OCI-LY3 (cell line): ENCODE data around the gene LCN6.

Experiments
- H2AFZ ChIP-seq: fragments of 200-600, 300-600 bp; shearing (Covaris generic); 2 replicates; pipeline ENCODE4 v1.6.0; 2014; ENCODE audit warnings: antibody characterized with exemption, low read depth, low read length
- H3K27ac ChIP-seq: fragments of 200-600, 300-600 bp; sonication (generic); 2 replicates; pipeline ENCODE4 v1.5.1; 2014; ENCODE audit warnings: mild to moderate bottlenecking, low read length, moderate library complexity, mixed read lengths
- H3K27me3 ChIP-seq: fragments of 200-600, 300-600 bp; sonication (generic); 2 replicates; pipeline ENCODE4 v1.6.1; 2014; ENCODE audit warnings: low read depth, low read length, mixed read lengths
- H3K36me3 ChIP-seq: fragments of 200-600, 300-600 bp; sonication (generic); replicated peaks from 2 replicates; pipeline ENCODE3; 2014; ENCODE audit warnings: low read depth, low read length, mixed read lengths
- H3K4me1 ChIP-seq: fragments of 300-600, 200-600 bp; sonication (generic); 2 replicates; pipeline ENCODE4 v1.6.1; 2014; ENCODE audit warnings: low read length, mixed read lengths
- H3K4me2 ChIP-seq: fragments of 200-600, 300-600 bp; sonication (generic); 2 replicates; pipeline ENCODE4 v1.6.1; 2014; ENCODE audit warnings: low read length, mixed read lengths
- H3K4me3 ChIP-seq: fragments of 300-600, 200-600 bp; sonication (generic); 2 replicates; pipeline ENCODE4 v1.5.1; 2014; ENCODE audit warnings: antibody characterized with exemption, mild to moderate bottlenecking, low read length, moderate library complexity
- H3K79me2 ChIP-seq: fragments of 300-600, 200-600 bp; shearing (Covaris generic); 2 replicates; pipeline ENCODE4 v1.6.1; 2014; ENCODE audit warnings: mild to moderate bottlenecking, low read length, mixed read lengths
- H3K9ac ChIP-seq: fragments of 300-600, 200-600 bp; shearing (Covaris generic); 2 replicates; pipeline ENCODE4 v1.6.0; 2014; ENCODE audit warnings: mild to moderate bottlenecking, low read length, moderate library complexity
- H3K9me3 ChIP-seq: fragments of 200-600, 300-600 bp; shearing (Covaris generic); 2 replicates; pipeline ENCODE4 v1.6.1; 2014; ENCODE audit warnings: low read length, mixed read lengths; ENCODE audit not compliant: insufficient read depth
- H4K20me1 ChIP-seq: fragments of 200-600, 300-600 bp; sonication (generic); 2 replicates; pipeline ENCODE4 v1.6.1; 2016; ENCODE audit warnings: low read length, mixed read lengths; ENCODE audit not compliant: insufficient read depth
- EZH2phosphoT487 ChIP-seq: fragments of 200-600 bp; shearing (Covaris generic); IDR thresholded peaks from 2 replicates; pipeline ENCODE4 v1.6.1; 2018; ENCODE audit warnings: antibody characterized with exemption, mixed run types, low read depth
- TF ChIP-seq, protein P1 (sequence below): fragments of 200-600, 300-600 bp; sonication (generic); IDR thresholded peaks from 2 replicates; pipeline ENCODE4 v1.5.1; 2014; ENCODE audit warnings: antibody characterized with exemption, low read length, low read depth

The LCN6 gene

GRCh38 chr9:136745389-136746154 lies 2.8 kb downstream of the LCN6 start:
- H3K79me2 ChIP-seq = no peaks in the 10 kb centered on the region
- no peaks in the 10 kb centered on the region for H3K9me3 ChIP-seq
- no peak for TF ChIP-seq EZH2phosphoT487
- TF ChIP-seq, protein P1, sequence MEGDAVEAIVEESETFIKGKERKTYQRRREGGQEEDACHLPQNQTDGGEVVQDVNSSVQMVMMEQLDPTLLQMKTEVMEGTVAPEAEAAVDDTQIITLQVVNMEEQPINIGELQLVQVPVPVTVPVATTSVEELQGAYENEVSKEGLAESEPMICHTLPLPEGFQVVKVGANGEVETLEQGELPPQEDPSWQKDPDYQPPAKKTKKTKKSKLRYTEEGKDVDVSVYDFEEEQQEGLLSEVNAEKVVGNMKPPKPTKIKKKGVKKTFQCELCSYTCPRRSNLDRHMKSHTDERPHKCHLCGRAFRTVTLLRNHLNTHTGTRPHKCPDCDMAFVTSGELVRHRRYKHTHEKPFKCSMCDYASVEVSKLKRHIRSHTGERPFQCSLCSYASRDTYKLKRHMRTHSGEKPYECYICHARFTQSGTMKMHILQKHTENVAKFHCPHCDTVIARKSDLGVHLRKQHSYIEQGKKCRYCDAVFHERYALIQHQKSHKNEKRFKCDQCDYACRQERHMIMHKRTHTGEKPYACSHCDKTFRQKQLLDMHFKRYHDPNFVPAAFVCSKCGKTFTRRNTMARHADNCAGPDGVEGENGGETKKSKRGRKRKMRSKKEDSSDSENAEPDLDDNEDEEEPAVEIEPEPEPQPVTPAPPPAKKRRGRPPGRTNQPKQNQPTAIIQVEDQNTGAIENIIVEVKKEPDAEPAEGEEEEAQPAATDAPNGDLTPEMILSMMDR = no peak
- H2AFZ ChIP-seq = no peak overlapping the region
- no peaks in the 10 kb centered on the region for H4K20me1 ChIP-seq
- H3K9ac ChIP-seq = no peak overlapping the region
- H3K36me3 ChIP-seq = no peaks in the 10 kb centered on the region
- no peak overlapping the region for H3K4me3 ChIP-seq
- H3K27me3 ChIP-seq = peaks cover 28% of the 10 kb centered on the region
- no peak overlapping the region for H3K27ac ChIP-seq
- no peak overlapping the region for H3K4me2 ChIP-seq
- H3K4me1 ChIP-seq = no peaks in the 10 kb centered on the region

- Histone ChIP-seq H3K27me3 (peaks cover 28% of the 10 kb centered on the region), H3K4me2 (no peak overlapping the region), H3K4me3 (no peak overlapping the region), H3K36me3 (no peaks in the 10 kb centered on the region), H3K27ac (no peak overlapping the region), H3K9me3 (no peaks in the 10 kb centered on the region), H4K20me1 (no peaks in the 10 kb centered on the region), H2AFZ (no peak overlapping the region), H3K9ac (no peak overlapping the region), H3K79me2 (no peaks in the 10 kb centered on the region), H3K4me1 (no peaks in the 10 kb centered on the region)
- TF ChIP-seq EZH2phosphoT487 = no peak
- TF ChIP-seq, protein P1 = no peak
Measured at GRCh38 chr9:136744773-136745172, 3.6 kb downstream of the LCN6 start.

- TF ChIP-seq, protein P1 = no peak
- TF ChIP-seq EZH2phosphoT487 = no peak
- H3K9ac ChIP-seq = no peak overlapping the region
- no peaks in the 10 kb centered on the region for H3K9me3 ChIP-seq
- no peak overlapping the region for H3K4me3 ChIP-seq
- H3K27me3 ChIP-seq = peaks cover 25% of the 10 kb centered on the region
- H4K20me1 ChIP-seq = no peaks in the 10 kb centered on the region
- no peak overlapping the region for H3K4me2 ChIP-seq
- no peaks in the 10 kb centered on the region for H3K79me2 ChIP-seq
- no peaks in the 10 kb centered on the region for H3K4me1 ChIP-seq
- no peak overlapping the region for H2AFZ ChIP-seq
- H3K36me3 ChIP-seq = no peaks in the 10 kb centered on the region
- no peak overlapping the region for H3K27ac ChIP-seq
Measured at GRCh38 chr9:136743639-136744211, 4.6 kb downstream of the LCN6 start.

GRCh38 chr9:136742591-136743391 lies 5.5 kb downstream of the LCN6 start, which contains the start of gene LCN10:
Gene LCN10, minus strand, starts transcription at chr9:136742940. Its CDS starts 37 bp downstream, at chr9:136742903.
- Histone ChIP-seq H3K27me3 (peaks cover 19% of the 10 kb centered on the region), H3K27ac (no peak within 1 kb of the TSS), H4K20me1 (no peaks in the 10 kb centered on the region), H3K4me3 (no peak within 1 kb of the TSS), H3K4me1 (no peaks in the 10 kb centered on the region), H3K9me3 (no peaks in the 10 kb centered on the region), H3K9ac (no peak within 1 kb of the TSS), H3K79me2 (no peaks in the 10 kb centered on the region), H3K36me3 (no peaks in the 10 kb centered on the region), H3K4me2 (no peak within 1 kb of the TSS), H2AFZ (no peak within 1 kb of the TSS)
- no peak for TF ChIP-seq EZH2phosphoT487
- TF ChIP-seq, protein P1 = peak; percentile 21; the same call in 1 of the 2 replicates
